GM12878 (cell line): Measurements from ENCODE around the gene PKP3. TPM values are rescaled to one million over a fixed set of nuclear protein-coding genes. Genes with fewer than 3 reads are reported as not detected.

Source experiments
- CREB1 ChIP-seq: IDR thresholded peaks from 2 replicates; pipeline ENCODE4 v1.6.1; 2012; ENCODE audit warnings: low read depth, mild to moderate bottlenecking, inconsistent platforms
- CREM ChIP-seq: IDR thresholded peaks from 2 replicates; pipeline ENCODE4 v1.6.1; 2014; ENCODE audit warnings: antibody characterized with exemption, low read depth
- CTCF ChIP-seq, 3 experiments: IDR thresholded peaks in 2 of 3; conservative IDR thresholded peaks in 1 of 3; 2 replicates each; pipeline ENCODE4 v1.5.1; 2011; ENCODE audit warnings: low read depth in 3 of 3, low read length in 3 of 3, mild to moderate bottlenecking in 3 of 3, control low read depth in 2 of 3, moderate library complexity in 2 of 3, inconsistent platforms in 1 of 3, mixed read lengths in 1 of 3; ENCODE audit not compliant: control insufficient read depth in 2 of 3, insufficient read depth in 1 of 3; ENCODE audit errors: extremely low read depth in 1 of 3
- E2F4 ChIP-seq: IDR thresholded peaks from 2 replicates; pipeline ENCODE4 v1.6.1; 2012; ENCODE audit warnings: low read depth, low read length, improper control_type of control experiment
- EP300 ChIP-seq, 2 experiments: fragments of 150-350 bp in 1 of 2; IDR thresholded peaks; 2 replicates each; pipeline ENCODE4 v1.6.1; 2011 to 2012; ENCODE audit warnings: low read depth in 2 of 2, low read length in 2 of 2, borderline replicate concordance in 1 of 2, improper control_type of control experiment in 1 of 2, inconsistent platforms in 1 of 2; ENCODE audit not compliant: control insufficient read depth in 1 of 2
- EZH2 ChIP-seq: IDR thresholded peaks from 2 replicates; pipeline ENCODE4 v1.6.1; 2012; ENCODE audit warnings: low read depth, mild to moderate bottlenecking, control low read depth, inconsistent platforms, low read length, borderline replicate concordance; ENCODE audit not compliant: control insufficient read depth
- HSF1 ChIP-seq: fragments of 150-350 bp; IDR thresholded peaks from 2 replicates; pipeline ENCODE4 v1.6.1; 2014; ENCODE audit warnings: mild to moderate bottlenecking, low read depth, low read length
- IKZF2 ChIP-seq, 2 experiments: fragments of 450-650 bp; IDR thresholded peaks; 2 replicates each; pipeline ENCODE4 v1.6.1; 2017; ENCODE audit warnings: mild to moderate bottlenecking in 2 of 2, moderate library complexity in 2 of 2
- MXI1 ChIP-seq: fragments of 150-350 bp; IDR thresholded peaks from 2 replicates; pipeline ENCODE4 v1.6.1; 2011; ENCODE audit warnings: low read depth, mild to moderate bottlenecking, inconsistent platforms, low read length, improper control_type of control experiment
- NFIC ChIP-seq: IDR thresholded peaks from 2 replicates; pipeline ENCODE4 v1.6.1; 2012; ENCODE audit warnings: low read depth, mild to moderate bottlenecking, inconsistent platforms, low read length, moderate library complexity
- NRF1 ChIP-seq: conservative IDR thresholded peaks from 2 replicates; pipeline ENCODE4 v1.6.1; 2011; ENCODE audit warnings: mild to moderate bottlenecking, low read depth, low read length, improper control_type of control experiment
- PAX5 ChIP-seq: IDR thresholded peaks from 2 replicates; pipeline ENCODE4 v1.6.1; 2011; ENCODE audit warnings: low read depth, low read length, borderline replicate concordance
- PKNOX1 ChIP-seq: fragments of 450-650 bp; IDR thresholded peaks from 2 replicates; pipeline ENCODE4 v1.6.1; 2016; ENCODE audit warnings: mild to moderate bottlenecking
- POLR2AphosphoS2 ChIP-seq: IDR thresholded peaks from 2 replicates; pipeline ENCODE4 v1.6.1; 2011; ENCODE audit warnings: low read depth, mild to moderate bottlenecking, low read length, improper control_type of control experiment, moderate library complexity
- POU2F2 ChIP-seq: IDR thresholded peaks from 3 replicates; pipeline ENCODE4 v1.6.1; 2011; ENCODE audit warnings: low read depth, mild to moderate bottlenecking, low read length, borderline replicate concordance
- RAD51 ChIP-seq: fragments of 450-650 bp; IDR thresholded peaks from 2 replicates; pipeline ENCODE4 v1.6.1; 2016; ENCODE audit warnings: moderate library complexity, mild to moderate bottlenecking, inconsistent platforms
- RBBP5 ChIP-seq: fragments of 200-600 bp; sonication (generic); conservative IDR thresholded peaks from 2 replicates; pipeline ENCODE4 v1.6.1; 2016
- SMC3 ChIP-seq: IDR thresholded peaks from 2 replicates; pipeline ENCODE4 v1.6.1; 2011; ENCODE audit warnings: low read length, improper control_type of control experiment, borderline replicate concordance
- SREBF1 ChIP-seq: IDR thresholded peaks from 2 replicates; pipeline ENCODE4 v1.6.1; 2012; ENCODE audit warnings: mild to moderate bottlenecking, low read length
- SUZ12 ChIP-seq: fragments of 200-600 bp; sonication (generic); IDR thresholded peaks from one replicate; pipeline ENCODE4 v1.6.1; 2018; ENCODE audit warnings: antibody characterized with exemption, mild to moderate bottlenecking; ENCODE audit not compliant: unreplicated experiment
- TAF1 ChIP-seq: IDR thresholded peaks from 2 replicates; pipeline ENCODE4 v1.6.1; 2011; ENCODE audit warnings: mild to moderate bottlenecking, low read depth, low read length, borderline replicate concordance
- USF2 ChIP-seq: IDR thresholded peaks from 2 replicates; pipeline ENCODE4 v1.6.1; 2011; ENCODE audit warnings: low read depth, low read length, improper control_type of control experiment, borderline replicate concordance
- ZNF217 ChIP-seq: fragments of 450-650 bp; IDR thresholded peaks from 2 replicates; pipeline ENCODE4 v1.6.1; 2017; ENCODE audit warnings: antibody characterized with exemption, mild to moderate bottlenecking
- polyA plus RNA-seq, 11 experiments: library from polyadenylated mRNA; depleted of rRNA in 4 of 11; unstranded in 6 of 11; stranded (reverse) in 5 of 11; fragments of >200 nt; fragmentation: Nextera tagmentation in 4 of 11; fragmentation: Illumina TruSeq in 1 of 11; extraction: Ambion mirVana in 4 of 11; extraction: Trizol in 1 of 11; gene quantifications; 1 replicate in 1 of 11; 2 replicates in 10 of 11; pipeline versions ENCODE4 v1.2.1 to v1.2.3, GENCODE V29; 2011 to 2016; ENCODE audit warnings: inconsistent platforms in 2 of 11, missing spikeins in 2 of 11, low read depth in 1 of 11
- total RNA-seq, 4 experiments: library from RNA; depleted of rRNA in 3 of 4; stranded (reverse); fragments of >200 nt in 3 of 4; fragmentation: Illumina TruSeq in 1 of 4; extraction: Trizol in 1 of 4; gene quantifications; 2 replicates each; pipeline versions ENCODE4 v1.2.1 to v1.2.3, GENCODE V29; 2013 to 2021

Gene PKP3
- total and polyA plus RNA-seq, 10 of the 15 experiments (the other 5 are each of a cell fraction or from before 2014, with no cell fraction given) = 0.45 to 0.90 TPM; not detected in 8

- TF ChIP-seq E2F4 (no peak), POU2F2 (0 out of 3 replicates have a peak, but pooled peaks have one; percentile 37), SREBF1 (no peak), TAF1 (peak; percentile 88), PAX5 (0 out of 2 replicates have a peak, but pooled peaks have one; percentile 50), NRF1 (no peak), SUZ12 (no peak), MXI1 (no peak), EZH2 (no peak), CREM (no peak), RBBP5 (no peak), CTCF (IDR thresholded peaks at IDR 0.05 in 2 of 3, conservative IDR thresholded peaks at IDR 0.05 in 1 of 3; ENCODE audit: control insufficient read depth in 2 of 3, extremely low read depth in 1 of 3, insufficient read depth in 1 of 3, low read depth in 3 of 3, low read length in 3 of 3) (no peak), NFIC (no peak), EP300 (IDR thresholded peaks at IDR 0.05; ENCODE audit: borderline replicate concordance in 1 of 2, control insufficient read depth in 1 of 2, low read depth in 2 of 2, low read length in 2 of 2) (peak in 1 of 2 experiments; percentile 6; a peak in 1 of 4 replicates), USF2 (no peak), RAD51 (no peak), IKZF2 (IDR thresholded peaks at IDR 0.05) (peak; percentile 79 to 80), ZNF217 (no peak), SMC3 (no peak), PKNOX1 (peak; percentile 15; the same call in 1 of the 2 replicates), HSF1 (no peak), CREB1 (no peak; the same call in 1 of the 2 replicates), POLR2AphosphoS2 (no peak; the same call in 1 of the 2 replicates)
These were observed 38.2 kb upstream of the PKP3 start (continued) for GRCh38 chr11:355581-356458.
